ENCODE measurements around the gene UAP1.

The UAP1 gene

DNA sequence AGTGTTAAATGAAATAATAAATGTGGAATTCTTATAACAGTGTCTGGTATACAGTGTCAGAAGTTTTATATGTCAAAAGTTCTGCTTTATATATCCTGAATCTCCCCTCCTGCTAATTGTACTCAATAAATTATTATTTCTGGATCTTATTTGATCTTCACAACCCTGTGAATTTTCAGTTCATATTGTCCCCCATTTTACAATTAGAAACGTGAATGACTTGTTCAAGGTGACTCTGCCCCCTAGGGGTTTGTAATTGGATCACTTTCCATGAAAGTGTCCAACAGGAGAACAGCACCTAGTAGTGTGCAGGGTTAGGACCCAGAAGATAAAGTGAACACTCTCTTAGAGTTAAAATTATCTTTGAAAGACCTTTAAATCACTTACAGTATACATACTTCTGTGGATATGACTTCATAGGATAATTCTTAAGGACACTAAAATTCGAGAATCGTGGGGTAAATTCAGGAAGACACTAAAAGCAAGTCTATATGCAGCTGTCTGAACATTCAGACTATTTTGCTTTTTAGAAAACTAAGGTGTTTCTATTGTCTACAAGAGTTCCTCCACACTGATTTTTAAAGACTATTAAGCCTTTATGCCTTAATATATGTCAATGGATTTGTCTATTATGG lies 66.3 kb downstream of the UAP1 start:
- Histone ChIP-seq H3K27ac (no peak overlapping the region), H3K9me3 (no peaks in the 10 kb centered on the region), H3K36me3 (no peaks in the 10 kb centered on the region), H3K4me3 (ENCODE audit: low read depth in 1 of 2, low read length in 1 of 2) (no peak overlapping the region), H3K4me1 (ENCODE audit: control insufficient read depth in 1 of 2, insufficient read depth in 1 of 2, low read depth in 1 of 2, low read length in 1 of 2) (no peaks in the 10 kb centered on the region), H3K27me3 (no peaks in the 10 kb centered on the region)
- TF ChIP-seq, protein P1, sequence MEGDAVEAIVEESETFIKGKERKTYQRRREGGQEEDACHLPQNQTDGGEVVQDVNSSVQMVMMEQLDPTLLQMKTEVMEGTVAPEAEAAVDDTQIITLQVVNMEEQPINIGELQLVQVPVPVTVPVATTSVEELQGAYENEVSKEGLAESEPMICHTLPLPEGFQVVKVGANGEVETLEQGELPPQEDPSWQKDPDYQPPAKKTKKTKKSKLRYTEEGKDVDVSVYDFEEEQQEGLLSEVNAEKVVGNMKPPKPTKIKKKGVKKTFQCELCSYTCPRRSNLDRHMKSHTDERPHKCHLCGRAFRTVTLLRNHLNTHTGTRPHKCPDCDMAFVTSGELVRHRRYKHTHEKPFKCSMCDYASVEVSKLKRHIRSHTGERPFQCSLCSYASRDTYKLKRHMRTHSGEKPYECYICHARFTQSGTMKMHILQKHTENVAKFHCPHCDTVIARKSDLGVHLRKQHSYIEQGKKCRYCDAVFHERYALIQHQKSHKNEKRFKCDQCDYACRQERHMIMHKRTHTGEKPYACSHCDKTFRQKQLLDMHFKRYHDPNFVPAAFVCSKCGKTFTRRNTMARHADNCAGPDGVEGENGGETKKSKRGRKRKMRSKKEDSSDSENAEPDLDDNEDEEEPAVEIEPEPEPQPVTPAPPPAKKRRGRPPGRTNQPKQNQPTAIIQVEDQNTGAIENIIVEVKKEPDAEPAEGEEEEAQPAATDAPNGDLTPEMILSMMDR (IDR thresholded peaks at IDR 0.05): no peak

DNA sequence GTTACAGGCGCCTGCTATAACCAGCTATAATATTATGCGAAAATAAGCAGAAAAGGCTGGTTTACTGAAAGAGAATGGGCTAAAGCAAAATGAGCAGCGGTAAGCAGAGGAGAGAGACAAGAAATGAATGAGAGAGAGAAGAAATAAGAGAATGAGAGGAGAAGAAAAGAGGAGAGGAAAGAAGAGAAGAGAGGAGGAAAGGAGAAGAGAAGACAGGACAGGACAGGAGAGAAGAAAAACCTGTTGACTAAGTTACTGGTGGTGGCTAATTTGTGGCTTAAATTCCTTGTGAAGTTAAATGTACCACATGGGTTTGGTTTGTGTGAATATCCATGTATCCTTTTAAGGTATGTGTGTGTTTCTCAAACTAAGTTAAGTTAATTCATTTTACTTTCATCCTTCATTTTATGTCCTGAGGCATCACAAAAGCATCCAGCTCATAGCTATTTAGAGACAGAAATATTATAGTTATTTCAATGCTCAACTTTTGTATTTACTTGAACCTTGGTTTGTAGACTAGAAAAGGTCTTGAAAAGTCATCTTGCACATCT lies 67.6 kb downstream of the UAP1 start:
- TF ChIP-seq, protein P1 (IDR thresholded peaks at IDR 0.05): no peak
- H3K36me3 ChIP-seq: no peaks in the 10 kb centered on the region
- H3K9me3 ChIP-seq: no peaks in the 10 kb centered on the region
- no peaks in the 10 kb centered on the region for H3K4me1 ChIP-seq (ENCODE audit: control insufficient read depth in 1 of 2, insufficient read depth in 1 of 2, low read depth in 1 of 2, low read length in 1 of 2)
- no peak overlapping the region for H3K27ac ChIP-seq
- no peak overlapping the region for H3K4me3 ChIP-seq (ENCODE audit: low read depth in 1 of 2, low read length in 1 of 2)
- H3K27me3 ChIP-seq: no peaks in the 10 kb centered on the region

DNA sequence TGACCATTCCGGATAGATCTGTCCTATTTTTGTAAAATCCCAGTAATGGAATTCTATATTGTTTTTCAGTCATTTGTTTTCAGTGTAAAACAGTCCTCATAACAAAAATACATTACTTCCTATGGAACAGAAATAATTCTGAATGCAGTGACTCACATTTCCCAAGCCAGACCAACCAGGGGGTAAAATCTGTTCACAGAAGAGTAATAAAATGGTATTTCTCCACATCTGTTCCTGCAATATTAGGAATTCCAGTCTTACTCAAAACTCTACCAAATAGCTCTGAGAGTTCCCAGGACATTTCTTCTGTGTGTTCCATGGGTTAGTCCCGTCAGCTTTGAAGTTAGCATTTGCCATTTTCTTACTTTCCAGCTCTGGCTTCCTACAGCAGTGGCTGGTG lies 68.1 kb downstream of the UAP1 start:
- Histone ChIP-seq H3K9me3 (no peaks in the 10 kb centered on the region), H3K27ac (no peak overlapping the region), H3K27me3 (no peaks in the 10 kb centered on the region), H3K36me3 (no peaks in the 10 kb centered on the region), H3K4me1 (ENCODE audit: control insufficient read depth in 1 of 2, insufficient read depth in 1 of 2, low read depth in 1 of 2, low read length in 1 of 2) (no peaks in the 10 kb centered on the region), H3K4me3 (ENCODE audit: low read depth in 1 of 2, low read length in 1 of 2) (no peak overlapping the region)
- TF ChIP-seq, protein P1 (IDR thresholded peaks at IDR 0.05): no peak

DNA sequence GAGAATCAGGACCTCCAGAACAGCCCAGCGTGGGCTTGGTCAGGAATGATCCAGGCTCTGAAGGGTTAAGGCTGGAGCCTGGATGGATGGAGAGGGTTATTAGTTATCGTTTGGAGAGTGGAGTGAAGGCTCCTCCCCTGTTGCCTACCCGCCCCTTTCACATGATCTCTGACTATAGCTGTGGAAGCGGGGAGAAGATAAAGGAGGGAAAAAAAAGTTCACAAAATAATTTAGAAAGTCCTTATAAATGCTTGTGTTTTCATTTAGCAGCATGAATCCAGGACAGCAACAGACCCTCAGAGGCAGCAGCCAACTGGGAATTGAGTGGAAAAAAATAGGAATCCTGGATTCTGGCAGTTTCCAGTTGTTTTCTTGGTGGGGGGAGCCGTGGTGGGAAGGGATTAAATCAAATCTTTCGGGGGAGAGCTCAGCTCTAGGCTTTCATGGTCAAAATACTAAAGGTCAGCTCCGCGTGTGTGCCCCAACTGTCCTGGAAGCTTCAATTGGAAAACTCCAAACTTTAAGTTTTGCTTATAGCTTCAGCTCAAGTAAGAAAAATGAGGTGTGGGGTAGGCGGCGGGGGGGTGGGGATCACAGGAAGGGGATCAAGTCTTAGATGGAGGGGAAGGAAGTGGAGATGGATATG lies 70.1 kb downstream of the UAP1 start:
- Histone ChIP-seq H3K4me1 (ENCODE audit: control insufficient read depth in 1 of 2, insufficient read depth in 1 of 2, low read depth in 1 of 2, low read length in 1 of 2) (no peaks in the 10 kb centered on the region), H3K36me3 (no peaks in the 10 kb centered on the region), H3K4me3 (ENCODE audit: low read depth in 1 of 2, low read length in 1 of 2) (no peak overlapping the region), H3K27me3 (peaks cover 7% of the 10 kb centered on the region), H3K9me3 (no peaks in the 10 kb centered on the region), H3K27ac (no peak overlapping the region)
- TF ChIP-seq, protein P1 (IDR thresholded peaks at IDR 0.05): no peak

DNA sequence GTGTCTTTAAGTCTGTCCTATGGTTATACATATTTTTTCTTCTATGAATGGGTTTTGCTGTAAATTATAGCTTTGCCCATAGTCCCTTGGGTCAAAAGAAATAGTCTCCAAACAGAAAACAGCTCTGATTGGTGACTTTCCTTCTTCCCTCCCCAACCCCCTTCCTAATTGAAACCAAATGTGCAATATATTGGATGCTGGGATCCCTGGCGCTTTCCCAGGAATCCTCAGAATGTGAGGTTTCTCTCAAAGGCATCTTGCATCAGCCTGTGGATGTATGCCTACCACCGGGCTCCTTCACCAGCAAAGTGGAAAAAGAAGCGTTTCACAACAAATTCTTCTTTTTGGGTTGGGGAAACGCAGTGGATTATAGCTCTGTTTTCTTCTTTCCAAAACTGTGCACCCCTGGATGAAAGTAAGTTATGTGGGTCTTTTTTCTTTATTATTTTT lies 70.7 kb downstream of the UAP1 start, which contains the start of gene DDR2:
Gene DDR2, plus strand, starts transcription at position 248 of the 450 bp plus-strand sequence. CDS start 86,600 bp downstream, outside the sequence.
- Histone ChIP-seq H3K4me1 (ENCODE audit: control insufficient read depth in 1 of 2, insufficient read depth in 1 of 2, low read depth in 1 of 2, low read length in 1 of 2) (no peaks in the 10 kb centered on the region), H3K27me3 (peaks cover 9% of the 10 kb centered on the region), H3K36me3 (no peaks in the 10 kb centered on the region), H3K27ac (no peak within 1 kb of the TSS), H3K4me3 (ENCODE audit: low read depth in 1 of 2, low read length in 1 of 2) (no peak within 1 kb of the TSS), H3K9me3 (no peaks in the 10 kb centered on the region)
- TF ChIP-seq, protein P1 (IDR thresholded peaks at IDR 0.05): no peak

All from neutrophil (primary cell).